Neural progenitor cell (in vitro differentiated cells): ENCODE data around the gene TFPI.

Experiments
- EZH2 ChIP-seq: fragments of 200-600 bp; sonication (generic); IDR thresholded peaks from 2 replicates; pipeline ENCODE4 v1.6.1; 2017; ENCODE audit warnings: antibody characterized with exemption, mild to moderate bottlenecking, moderate library complexity
- EZH2phosphoT487 ChIP-seq: fragments of 200-600 bp; sonication (generic); IDR thresholded peaks from 2 replicates; pipeline ENCODE4 v1.6.1; 2017; ENCODE audit warnings: antibody characterized with exemption
- TF ChIP-seq, protein P1 (sequence below): fragments of 200-600 bp; sonication (generic); IDR thresholded peaks from 2 replicates; pipeline ENCODE4 v1.5.1; 2017; ENCODE audit warnings: antibody characterized with exemption, mild to moderate bottlenecking

DNA sequence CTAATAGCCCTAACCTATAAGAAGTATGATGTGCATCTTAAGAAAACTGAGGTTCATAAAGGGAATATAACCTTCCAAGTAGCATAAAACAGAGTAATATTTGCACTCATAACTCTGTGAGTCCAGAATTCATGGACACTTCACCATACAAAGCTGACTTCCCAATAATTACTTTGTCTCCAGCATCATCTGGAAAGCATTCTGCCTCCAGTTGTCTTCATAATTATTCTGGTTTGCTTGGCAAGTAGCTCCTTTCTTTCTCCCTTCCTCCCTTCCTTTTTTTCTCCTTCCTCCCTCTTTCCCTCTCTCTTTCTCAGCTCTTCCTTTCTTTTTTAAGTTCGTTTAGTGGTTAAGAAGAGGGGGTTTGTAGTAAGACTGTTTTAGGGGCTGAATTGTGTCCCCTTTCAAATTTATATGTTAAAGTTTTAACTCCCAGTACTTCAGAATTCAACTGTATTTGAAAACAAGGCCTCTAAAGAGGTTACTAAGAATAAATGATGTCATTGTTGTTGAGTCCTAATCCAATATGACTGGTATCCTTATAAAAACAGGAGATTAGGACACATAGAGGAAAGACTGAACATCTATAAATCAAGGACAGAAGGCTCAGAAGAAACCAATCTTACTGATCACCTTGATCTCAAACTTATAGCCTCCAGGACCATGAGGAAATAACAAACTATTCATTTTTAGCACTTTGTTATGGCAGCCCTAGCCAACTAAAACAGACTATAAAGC lies 28.9 kb downstream of the TFPI start:
- TF ChIP-seq, protein P1, sequence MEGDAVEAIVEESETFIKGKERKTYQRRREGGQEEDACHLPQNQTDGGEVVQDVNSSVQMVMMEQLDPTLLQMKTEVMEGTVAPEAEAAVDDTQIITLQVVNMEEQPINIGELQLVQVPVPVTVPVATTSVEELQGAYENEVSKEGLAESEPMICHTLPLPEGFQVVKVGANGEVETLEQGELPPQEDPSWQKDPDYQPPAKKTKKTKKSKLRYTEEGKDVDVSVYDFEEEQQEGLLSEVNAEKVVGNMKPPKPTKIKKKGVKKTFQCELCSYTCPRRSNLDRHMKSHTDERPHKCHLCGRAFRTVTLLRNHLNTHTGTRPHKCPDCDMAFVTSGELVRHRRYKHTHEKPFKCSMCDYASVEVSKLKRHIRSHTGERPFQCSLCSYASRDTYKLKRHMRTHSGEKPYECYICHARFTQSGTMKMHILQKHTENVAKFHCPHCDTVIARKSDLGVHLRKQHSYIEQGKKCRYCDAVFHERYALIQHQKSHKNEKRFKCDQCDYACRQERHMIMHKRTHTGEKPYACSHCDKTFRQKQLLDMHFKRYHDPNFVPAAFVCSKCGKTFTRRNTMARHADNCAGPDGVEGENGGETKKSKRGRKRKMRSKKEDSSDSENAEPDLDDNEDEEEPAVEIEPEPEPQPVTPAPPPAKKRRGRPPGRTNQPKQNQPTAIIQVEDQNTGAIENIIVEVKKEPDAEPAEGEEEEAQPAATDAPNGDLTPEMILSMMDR: no peak
- TF ChIP-seq EZH2phosphoT487 (no peak), EZH2 (no peak)
